Uterus (tissue), 4 donors: ENCODE data around the gene POLA2. TPM values are rescaled to one million over a fixed set of nuclear protein-coding genes. Genes with fewer than 3 reads are reported as not detected.

ENCODE experiments used
- DNase-seq, 2 donors: peaks; one replicate each; pipeline ENCODE4 v3.0.0-alpha.2; 2019 to 2020
- H3K27ac ChIP-seq, 2 donors: fragments of 200-600 bp; sonication (generic); 1 replicate in 1 of 2; 2 replicates in 1 of 2; pipeline ENCODE4 v1.5.1; 2016 to 2018
- H3K27me3 ChIP-seq, 2 donors: fragments of 200-600 bp; sonication (generic); one replicate each; pipeline ENCODE4 v1.5.1; 2018 to 2019; ENCODE audit warnings: control low read depth in 1 of 2
- H3K36me3 ChIP-seq, 2 donors: fragments of 200-600 bp; sonication (generic); one replicate each; pipeline ENCODE4 v1.5.1; 2019; ENCODE audit warnings: control low read depth in 1 of 2
- H3K4me1 ChIP-seq, 2 donors: fragments of 200-600 bp; sonication (generic); one replicate each; pipeline ENCODE4 v1.5.1; 2018 to 2019; ENCODE audit warnings: control low read depth in 1 of 2
- H3K4me3 ChIP-seq, 2 donors: fragments of 200-600 bp; sonication (generic); 1 replicate in 1 of 2; 2 replicates in 1 of 2; pipeline ENCODE4 v1.5.1; 2018 to 2019; ENCODE audit warnings: mild to moderate bottlenecking in 1 of 2
- H3K9me3 ChIP-seq, 2 donors: fragments of 200-600 bp; sonication (generic); one replicate each; pipeline ENCODE4 v1.5.1; 2019; ENCODE audit warnings: control low read depth in 1 of 2
- CTCF ChIP-seq, 4 experiments: fragments of 200-600 bp in 2 of 4; fragments of 450-650 bp in 2 of 4; sonication (generic) in 2 of 4; IDR thresholded peaks; one replicate each; pipeline ENCODE4 v1.5.1; 2016 to 2019; ENCODE audit warnings: antibody characterized with exemption in 4 of 4, mild to moderate bottlenecking in 2 of 4, moderate library complexity in 1 of 4
- POLR2A ChIP-seq, 2 donors: fragments of 450-650 bp; IDR thresholded peaks; one replicate each; pipeline ENCODE4 v1.6.1; 2016; ENCODE audit warnings: antibody characterized with exemption in 2 of 2, mild to moderate bottlenecking in 1 of 2, moderate library complexity in 1 of 2
- intact Hi-C: fragments of 100-400 bp; cut with DNase I; formaldehyde crosslinking; loops from one replicate; pipeline ENCODE4 v1.15.1; 2023; ENCODE audit warnings: low total_unique reads
- total RNA-seq, 4 donors: library from RNA; depleted of rRNA in 3 of 4; stranded (reverse); fragments of >200 nt in 3 of 4; gene quantifications; one replicate each; pipeline versions ENCODE4 v1.1.0 to v1.2.4, GENCODE V29; 2014 to 2023
- donor health status: DM: yes; HTN: yes; CAD: no.

The POLA2 gene
- total RNA-seq, 4 donors from 2014 or later: 3.3 to 13.5 (median 7.6) TPM

GRCh38 chr11:65334696-65335295 is 73.0 kb downstream of the POLA2 start:
- Histone ChIP-seq H3K4me3 (peak overlapping the region; percentile 79 to 88), H3K4me1 (peaks cover 0 to 6% of the 10 kb centered on the region in 2 donors), H3K9me3 (no peaks in the 10 kb centered on the region), H3K27me3 (no peaks in the 10 kb centered on the region), H3K27ac (peak overlapping the region; percentile 86 to 87), H3K36me3 (no peaks in the 10 kb centered on the region)
- DNase-seq: no peak
- intact Hi-C loops: no loop called here
- TF ChIP-seq POLR2A (IDR thresholded peaks at IDR 0.05) (no peak), CTCF (IDR thresholded peaks at IDR 0.05) (no peak)

DNA sequence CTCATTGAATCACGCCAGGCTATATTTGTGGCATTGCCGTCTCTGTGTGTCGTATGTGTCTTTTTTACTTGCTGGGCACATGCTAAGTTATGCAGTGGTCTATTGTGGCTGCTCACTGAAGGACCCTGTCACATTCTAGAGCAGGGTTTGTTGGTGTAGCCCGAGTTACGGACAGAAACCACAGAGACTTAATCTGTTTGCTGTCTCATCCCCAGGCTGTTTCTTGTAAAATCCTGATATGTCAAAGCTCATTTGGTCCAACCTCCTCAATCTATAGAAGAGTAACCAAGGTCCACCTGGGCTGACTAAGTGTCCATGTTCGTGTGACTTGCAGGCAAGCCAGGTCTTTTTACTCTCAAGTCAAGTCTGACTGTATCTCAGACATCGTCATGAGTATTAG is 76.9 kb downstream of the POLA2 start:
- TF ChIP-seq CTCF (IDR thresholded peaks at IDR 0.05): no peak
- no peak for TF ChIP-seq POLR2A (IDR thresholded peaks at IDR 0.05)
- no peaks in the 10 kb centered on the region for H3K9me3 ChIP-seq
- H3K4me3 ChIP-seq: no peak overlapping the region
- H3K36me3 ChIP-seq: no peaks in the 10 kb centered on the region
- no peak for DNase-seq
- intact Hi-C loops: no loop called here
- no peak overlapping the region for H3K27ac ChIP-seq
- H3K27me3 ChIP-seq: no peaks in the 10 kb centered on the region
- peaks cover 0 to 6% of the 10 kb centered on the region in 2 donors for H3K4me1 ChIP-seq

DNA sequence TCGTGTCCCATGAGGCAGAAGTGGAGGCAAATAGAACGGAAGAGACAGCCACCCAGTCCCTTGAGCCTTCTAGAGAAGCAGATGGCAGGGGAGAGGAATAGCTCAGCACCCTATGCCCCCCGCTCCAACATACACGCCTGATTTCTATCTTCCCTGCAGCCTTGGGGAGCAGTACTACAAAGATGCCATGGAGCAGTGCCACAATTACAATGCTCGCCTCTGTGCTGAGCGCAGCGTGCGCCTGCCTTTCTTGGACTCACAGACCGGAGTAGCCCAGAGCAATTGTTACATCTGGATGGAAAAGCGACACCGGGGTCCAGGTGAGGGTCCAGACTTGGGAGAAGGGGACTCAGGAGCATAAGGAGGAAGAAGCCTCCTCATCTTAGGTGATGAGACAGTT is 78.5 kb downstream of the POLA2 start:
- no peak overlapping the region for H3K4me3 ChIP-seq
- TF ChIP-seq CTCF (IDR thresholded peaks at IDR 0.05) (no peak), POLR2A (IDR thresholded peaks at IDR 0.05) (no peak)
- peaks cover 0 to 3% of the 10 kb centered on the region in 2 donors for H3K4me1 ChIP-seq
- no peaks in the 10 kb centered on the region for H3K9me3 ChIP-seq
- intact Hi-C loops: no loop called here
- H3K27me3 ChIP-seq: no peaks in the 10 kb centered on the region
- DNase-seq: no peak
- no peak overlapping the region for H3K27ac ChIP-seq
- no peaks in the 10 kb centered on the region for H3K36me3 ChIP-seq

GRCh38 chr11:65341856-65342255 is 80.1 kb downstream of the POLA2 start:
- intact Hi-C loops: no loop called here
- Histone ChIP-seq H3K4me1 (no peaks in the 10 kb centered on the region), H3K36me3 (no peaks in the 10 kb centered on the region), H3K4me3 (no peak overlapping the region), H3K9me3 (no peaks in the 10 kb centered on the region), H3K27ac (no peak overlapping the region), H3K27me3 (no peaks in the 10 kb centered on the region)
- no peak for DNase-seq
- TF ChIP-seq CTCF (IDR thresholded peaks at IDR 0.05): no peak
- no peak for TF ChIP-seq POLR2A (IDR thresholded peaks at IDR 0.05)

Other genes starting within 250 kb of the POLA2 start
- 100 to 1,000 TPM in 2 of 4 donors, 10 to 100 TPM in 2; 63.5 to 120 (median 93.8) TPM for gene ARL2, start 247.8 kb upstream of the POLA2 start, total RNA-seq
- gene SNX15, start 234.5 kb upstream of the POLA2 start, total RNA-seq: 10 to 100 TPM; 13.1 to 27.6 (median 20.6) TPM
- gene SAC3D1, start 220.8 kb upstream of the POLA2 start, total RNA-seq: 10 to 100 TPM in 1 of 4 donors, 1 to 10 TPM in 3; 1.5 to 22.3 (median 7.9) TPM
- gene NAALADL1, start 203.4 kb upstream of the POLA2 start, total RNA-seq: 10 to 100 TPM in 2 of 4 donors, under 1 TPM in 2; 0.59 to 37.1 (median 17.6) TPM
- 1 to 10 TPM in 1 of 4 donors, under 1 TPM in 2, not detected in 1; 0.30 to 7.1 (median 0.77) TPM for gene CDCA5, start 177.9 kb upstream of the POLA2 start, total RNA-seq
- gene ZFPL1, start 177.7 kb upstream of the POLA2 start, total RNA-seq: 10 to 100 TPM in 3 of 4 donors, 1 to 10 TPM in 1; 9.0 to 37.5 (median 24.5) TPM
- gene VPS51, start 165.7 kb upstream of the POLA2 start, total RNA-seq: 100 to 1,000 TPM in 3 of 4 donors, 10 to 100 TPM in 1; 96.1 to 447 (median 140) TPM
- gene TM7SF2, start 150.1 kb upstream of the POLA2 start, total RNA-seq: 10 to 100 TPM in 1 of 4 donors, 1 to 10 TPM in 2, under 1 TPM in 1; 0.77 to 16.7 (median 5.5) TPM
- gene ZNHIT2, start 144.3 kb upstream of the POLA2 start, total RNA-seq: 1 to 10 TPM in 3 of 4 donors, not detected in 1; 4.6 to 9.6 (median 5.7) TPM
- 1,000 to 10,000 TPM in 3 of 4 donors, 100 to 1,000 TPM in 1; 161 to 5,220 (median 1,903) TPM for gene FAU, start 139.8 kb upstream of the POLA2 start, total RNA-seq
- 10 to 100 TPM; 27.6 to 69.2 (median 57.8) TPM for gene MRPL49, start 139.6 kb upstream of the POLA2 start, total RNA-seq
- 10 to 100 TPM; 34.7 to 88.8 (median 60.5) TPM for gene SYVN1, start 127.4 kb upstream of the POLA2 start, total RNA-seq
- not detected for gene SPDYC, start 91.7 kb upstream of the POLA2 start, total RNA-seq
- 100 to 1,000 TPM; 122 to 174 (median 157) TPM for gene CAPN1, start 80.0 kb upstream of the POLA2 start, total RNA-seq
- gene CDC42EP2, start 52.9 kb downstream of the POLA2 start, total RNA-seq: 10 to 100 TPM in 3 of 4 donors, 1 to 10 TPM in 1; 9.7 to 65.3 (median 33.2) TPM
- gene DPF2, start 71.9 kb downstream of the POLA2 start, total RNA-seq: 100 to 1,000 TPM in 1 of 4 donors, 10 to 100 TPM in 3; 16.1 to 108 (median 56.8) TPM
- gene TIGD3, start 92.8 kb downstream of the POLA2 start, total RNA-seq: under 1 TPM in 2 of 4 donors, not detected in 2; under 0.01 to 0.35 TPM
- 1 to 10 TPM in 2 of 4 donors, under 1 TPM in 1, not detected in 1; 0.29 to 5.9 (median 5.3) TPM for gene SLC25A45, start 120.7 kb downstream of the POLA2 start, total RNA-seq
- 100 to 1,000 TPM in 1 of 4 donors, 10 to 100 TPM in 3; 15.9 to 160 (median 41.5) TPM for gene FRMD8, start 124.7 kb downstream of the POLA2 start, total RNA-seq
- 100 to 1,000 TPM in 3 of 4 donors, 10 to 100 TPM in 1; 33.6 to 932 (median 120) TPM for gene NEAT1, start 160.8 kb downstream of the POLA2 start, total RNA-seq
- gene MALAT1, start 237.1 kb downstream of the POLA2 start, total RNA-seq: over 10,000 TPM in 3 of 4 donors, 1,000 to 10,000 TPM in 1; 6,732 to 19,335 (median 13,886) TPM